Renal cortex interstitium (tissue), 15 donors: ENCODE measurements around the gene OPN1MW2. TPM values are rescaled to one million over a fixed set of nuclear protein-coding genes. Genes with fewer than 3 reads are reported as not detected.
"Not testable (repeated sequence)": the region's sequence is repeated elsewhere in the genome, so short reads cannot be mapped to it uniquely, and the experiment has no call there.

Source experiments
- DNase-seq, 11 donors: peaks; one replicate each; pipeline ENCODE4 v3.0.0-alpha.2; 2013; ENCODE audit warnings: low read depth in 9 of 11, low spot score in 4 of 11; ENCODE audit errors: extremely low read depth in 1 of 11
- long read RNA-seq, 16 experiments: transcript quantifications; one replicate each; lab custom pipeline, GENCODE V29; 2026
- polyA plus RNA-seq, 3 donors: library from polyadenylated mRNA; unstranded; fragments of 120-200 nt; gene quantifications; one replicate each; pipeline ENCODE4 v1.2.1, GENCODE V29; 2013; ENCODE audit not compliant: insufficient read length in 3 of 3

Gene OPN1MW2
- not detected for polyA plus RNA-seq
- long read RNA-seq, donor 1 = 0 reads
- long read RNA-seq, donor 2 = 0 reads
- long read RNA-seq, donor 3 = 0 reads
- long read RNA-seq, donor 4 = 0 reads
- long read RNA-seq, donor 5 = 0 reads
- long read RNA-seq, donor 6 = 0 reads
- long read RNA-seq, donor 7 = 0 reads
- long read RNA-seq, donor 8 = 0 reads
- long read RNA-seq, donor 9 = 0 reads
- long read RNA-seq, donor 10 = 0 reads
- long read RNA-seq, donor 11 = 0 reads
- long read RNA-seq, donor 12 = 0 reads
- long read RNA-seq, donor 13 = 0 reads
- long read RNA-seq, donor 14 = 0 reads
- long read RNA-seq, donor 15 = 0 reads
- long read RNA-seq, donor 16 = 0 reads

- not testable (repeated sequence) for DNase-seq
Measured at GRCh38 chrX:154219456-154219855, at the start of gene OPN1MW2. TSS of gene OPN1MW2 (plus strand) at chrX:154219756. CDS start at chrX:154219816, 60 bp downstream.

GRCh38 chrX:154172535-154172943, 47.0 kb upstream of the OPN1MW2 start:
- not testable (repeated sequence) for DNase-seq

GRCh38 chrX:154174356-154174755, 45.2 kb upstream of the OPN1MW2 start:
- DNase-seq = not testable (repeated sequence)

DNA sequence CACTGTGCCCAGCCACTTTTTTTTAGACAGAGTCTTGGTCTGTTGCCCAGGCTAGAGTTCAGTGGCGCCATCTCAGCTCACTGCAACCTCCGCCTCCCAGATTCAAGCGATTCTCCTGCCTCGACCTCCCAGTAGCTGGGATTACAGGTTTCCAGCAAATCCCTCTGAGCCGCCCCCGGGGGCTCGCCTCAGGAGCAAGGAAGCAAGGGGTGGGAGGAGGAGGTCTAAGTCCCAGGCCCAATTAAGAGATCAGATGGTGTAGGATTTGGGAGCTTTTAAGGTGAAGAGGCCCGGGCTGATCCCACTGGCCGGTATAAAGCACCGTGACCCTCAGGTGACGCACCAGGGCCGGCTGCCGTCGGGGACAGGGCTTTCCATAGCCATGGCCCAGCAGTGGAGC, 37.3 kb upstream of the OPN1MW2 start, which contains the start of gene OPN1MW:
OPN1MW (plus strand) TSS at position 301 of the 400 bp plus-strand sequence; CDS start at position 383, 82 bp downstream.
- DNase-seq = not testable (repeated sequence)

DNA sequence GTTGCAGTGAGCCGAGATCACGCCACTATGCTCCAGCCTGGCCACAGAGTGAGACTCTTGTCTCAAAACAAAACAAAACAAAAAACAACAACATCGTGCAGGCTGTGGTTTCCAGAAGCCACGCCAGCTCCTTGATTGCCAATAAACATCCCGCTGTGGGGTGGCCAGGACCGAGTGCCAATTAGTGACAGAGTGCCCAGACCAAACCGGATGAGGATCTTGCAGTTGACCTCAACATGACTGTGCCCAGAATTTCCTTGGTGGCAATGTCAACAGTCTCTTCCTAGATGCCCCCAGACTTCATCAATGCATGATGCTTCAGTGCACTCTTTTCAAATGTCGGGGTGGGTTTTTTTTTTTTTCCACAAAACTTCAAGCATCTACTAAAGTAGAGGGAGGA, 35.8 kb upstream of the OPN1MW2 start:
- DNase-seq = not testable (repeated sequence)

DNA sequence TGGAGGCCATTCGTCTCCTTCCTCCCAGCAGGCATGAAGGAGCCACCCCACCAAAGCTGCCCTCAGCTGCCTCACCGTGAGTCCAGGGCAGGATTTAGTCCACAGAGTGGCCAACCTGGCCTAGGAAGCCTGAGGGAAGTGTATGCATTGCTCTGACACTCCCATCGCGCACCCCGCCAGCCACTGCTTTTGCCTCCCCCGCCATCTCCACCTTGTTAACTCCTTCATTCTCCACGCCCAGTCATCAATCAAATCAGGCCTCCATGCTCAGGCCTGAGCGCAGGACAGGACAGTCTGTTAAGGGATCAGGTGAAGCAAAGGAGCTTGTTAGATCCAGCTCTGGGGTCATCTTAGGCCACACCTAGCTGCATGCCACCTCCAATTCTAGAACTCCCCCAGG, 26.7 kb upstream of the OPN1MW2 start:
- not testable (repeated sequence) for DNase-seq

- not testable (repeated sequence) for DNase-seq
Measured at GRCh38 chrX:154194316-154194715, 25.2 kb upstream of the OPN1MW2 start.

DNA sequence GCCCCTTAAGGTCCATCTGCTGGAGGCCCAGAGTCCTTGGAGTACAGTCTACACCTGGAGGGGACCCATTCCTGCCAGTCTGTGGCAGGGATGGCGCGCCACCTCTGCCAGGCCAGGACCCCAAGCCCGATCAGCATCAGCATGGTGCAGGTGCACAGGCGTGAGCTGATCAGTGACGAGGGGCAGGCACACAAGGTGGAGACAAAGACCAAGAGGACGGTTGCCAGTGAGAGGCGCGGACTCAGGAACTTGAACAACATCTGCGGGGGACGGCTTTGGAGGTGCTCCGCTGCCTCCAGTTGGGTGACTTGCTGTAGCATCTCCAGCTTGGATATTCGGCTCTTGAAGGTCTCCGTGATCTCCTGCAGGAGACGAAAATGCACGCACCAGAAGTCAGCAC, 23.1 kb upstream of the OPN1MW2 start:
- DNase-seq = not testable (repeated sequence)

DNA sequence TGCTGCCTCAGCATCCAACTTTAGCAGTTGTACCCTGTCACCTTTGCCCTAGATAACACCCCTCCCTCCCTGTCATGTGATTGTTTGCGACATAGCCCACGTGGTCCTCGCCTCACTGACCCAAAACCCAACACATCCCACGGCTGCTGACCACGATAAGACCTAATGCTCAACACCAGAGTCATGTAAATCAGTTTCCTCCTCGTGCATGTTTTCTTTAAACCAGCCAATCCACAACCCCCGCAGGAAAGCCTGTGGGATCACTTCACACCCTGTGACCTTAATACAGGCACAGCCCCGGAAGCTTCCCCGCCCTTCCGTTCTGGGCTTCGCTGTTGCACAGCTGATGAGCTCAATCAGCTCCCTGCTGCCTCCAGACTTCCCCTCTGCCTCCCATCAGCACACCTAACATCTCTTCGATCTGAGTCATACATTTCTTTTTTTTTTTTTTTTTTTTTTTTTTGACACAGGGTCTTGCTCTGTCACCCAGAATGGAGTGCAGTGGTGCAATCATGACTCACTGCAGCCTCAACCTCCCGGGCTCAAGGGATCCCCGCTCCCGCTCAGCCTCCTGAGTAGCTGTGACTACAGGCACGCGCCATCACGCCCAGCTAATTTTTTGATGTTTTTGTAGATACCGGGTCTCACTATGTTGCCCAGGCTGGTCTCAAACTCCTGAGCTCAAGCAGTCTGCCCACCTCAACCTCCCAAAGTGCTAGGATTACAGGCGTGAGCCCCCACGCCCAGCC, 9.7 kb upstream of the OPN1MW2 start:
- not testable (repeated sequence) for DNase-seq

GRCh38 chrX:154211057-154211456, 8.5 kb upstream of the OPN1MW2 start:
- not testable (repeated sequence) for DNase-seq

- not testable (repeated sequence) for DNase-seq
Measured at GRCh38 chrX:154211499-154211898, 8.1 kb upstream of the OPN1MW2 start.

GRCh38 chrX:154225292-154225691, 5.7 kb downstream of the OPN1MW2 start:
- not testable (repeated sequence) for DNase-seq

DNA sequence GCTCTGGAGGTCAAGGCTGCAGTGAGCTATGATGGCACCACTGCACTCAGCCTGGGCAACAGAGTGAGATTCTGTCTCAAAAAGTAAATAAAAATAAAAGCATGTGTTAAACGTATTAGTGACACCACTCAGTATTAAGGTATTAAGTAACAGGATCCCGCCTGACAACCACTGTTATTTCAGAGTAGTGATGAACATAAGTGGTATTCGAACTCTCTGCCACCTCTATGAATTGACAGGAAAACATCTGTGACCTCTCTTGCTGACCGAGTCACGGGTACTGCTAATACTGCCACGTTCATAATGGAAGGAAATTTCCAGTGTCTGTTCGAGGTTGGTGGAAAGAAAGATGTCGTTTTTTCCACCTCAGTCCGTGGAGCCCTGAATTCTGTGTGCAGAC, 7.2 kb downstream of the OPN1MW2 start:
- DNase-seq = not testable (repeated sequence)

- not testable (repeated sequence) for DNase-seq
Measured at GRCh38 chrX:154231443-154231842, 11.9 kb downstream of the OPN1MW2 start.

GRCh38 chrX:154233620-154234019, 14.1 kb downstream of the OPN1MW2 start:
- not testable (repeated sequence) for DNase-seq

GRCh38 chrX:154238939-154239559, 19.5 kb downstream of the OPN1MW2 start:
- DNase-seq = not testable (repeated sequence)

DNA sequence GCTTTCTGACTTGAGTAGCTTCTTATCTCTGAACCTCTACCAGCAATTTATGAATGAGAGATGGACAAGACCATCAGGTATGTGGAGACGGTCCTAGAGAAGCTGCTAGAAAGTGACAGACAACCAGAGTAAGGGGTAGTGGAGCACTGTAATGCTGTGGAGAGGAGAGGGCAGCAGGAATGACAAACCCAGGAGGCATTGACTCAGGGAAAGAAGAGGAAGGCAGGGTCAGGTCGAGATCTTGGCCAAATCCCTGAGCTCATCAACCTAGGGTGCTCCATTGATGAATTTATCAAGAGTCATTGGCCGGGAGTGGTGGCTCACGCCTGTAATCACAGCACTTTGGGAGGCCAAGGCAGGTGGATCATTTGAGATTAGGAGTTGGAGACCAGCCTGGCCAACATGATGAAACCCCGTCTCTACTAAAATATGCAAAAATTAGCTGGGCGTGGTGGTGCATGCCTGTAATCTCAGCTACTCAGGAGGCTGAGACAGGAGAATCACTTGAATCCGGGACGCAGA, 20.5 kb downstream of the OPN1MW2 start:
- not testable (repeated sequence) for DNase-seq

DNA sequence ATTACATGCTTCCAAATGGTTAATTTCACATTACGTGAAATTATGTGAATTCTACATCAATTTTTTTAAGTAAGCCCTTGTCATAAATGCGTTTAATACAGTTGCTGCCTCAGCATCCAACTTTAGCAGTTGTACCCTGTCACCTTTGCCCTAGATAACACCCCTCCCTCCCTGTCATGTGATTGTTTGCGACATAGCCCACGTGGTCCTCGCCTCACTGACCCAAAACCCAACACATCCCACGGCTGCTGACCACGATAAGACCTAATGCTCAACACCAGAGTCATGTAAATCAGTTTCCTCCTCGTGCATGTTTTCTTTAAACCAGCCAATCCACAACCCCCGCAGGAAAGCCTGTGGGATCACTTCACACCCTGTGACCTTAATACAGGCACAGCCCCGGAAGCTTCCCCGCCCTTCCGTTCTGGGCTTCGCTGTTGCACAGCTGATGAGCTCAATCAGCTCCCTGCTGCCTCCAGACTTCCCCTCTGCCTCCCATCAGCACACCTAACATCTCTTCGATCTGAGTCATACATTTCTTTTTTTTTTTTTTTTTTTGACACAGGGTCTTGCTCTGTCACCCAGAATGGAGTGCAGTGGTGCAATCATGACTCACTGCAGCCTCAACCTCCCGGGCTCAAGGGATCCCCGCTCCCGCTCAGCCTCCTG, 28.0 kb downstream of the OPN1MW2 start:
- not testable (repeated sequence) for DNase-seq

DNA sequence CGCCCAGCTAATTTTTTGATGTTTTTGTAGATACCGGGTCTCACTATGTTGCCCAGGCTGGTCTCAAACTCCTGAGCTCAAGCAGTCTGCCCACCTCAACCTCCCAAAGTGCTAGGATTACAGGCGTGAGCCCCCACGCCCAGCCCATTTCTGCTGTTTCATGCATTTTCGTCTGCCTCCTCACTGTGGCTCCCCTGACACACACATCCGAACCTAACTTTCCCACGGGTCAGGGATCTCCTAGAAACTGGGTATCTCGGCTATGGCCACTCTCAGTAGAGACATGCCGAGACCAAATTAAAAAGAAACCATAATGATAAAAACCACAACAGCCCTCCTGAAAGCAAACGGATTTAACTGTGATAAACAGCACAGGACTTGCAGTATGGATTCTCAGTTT, 28.5 kb downstream of the OPN1MW2 start:
- DNase-seq = not testable (repeated sequence)
